ENCODE data around the gene BST2.

The BST2 gene

DNA sequence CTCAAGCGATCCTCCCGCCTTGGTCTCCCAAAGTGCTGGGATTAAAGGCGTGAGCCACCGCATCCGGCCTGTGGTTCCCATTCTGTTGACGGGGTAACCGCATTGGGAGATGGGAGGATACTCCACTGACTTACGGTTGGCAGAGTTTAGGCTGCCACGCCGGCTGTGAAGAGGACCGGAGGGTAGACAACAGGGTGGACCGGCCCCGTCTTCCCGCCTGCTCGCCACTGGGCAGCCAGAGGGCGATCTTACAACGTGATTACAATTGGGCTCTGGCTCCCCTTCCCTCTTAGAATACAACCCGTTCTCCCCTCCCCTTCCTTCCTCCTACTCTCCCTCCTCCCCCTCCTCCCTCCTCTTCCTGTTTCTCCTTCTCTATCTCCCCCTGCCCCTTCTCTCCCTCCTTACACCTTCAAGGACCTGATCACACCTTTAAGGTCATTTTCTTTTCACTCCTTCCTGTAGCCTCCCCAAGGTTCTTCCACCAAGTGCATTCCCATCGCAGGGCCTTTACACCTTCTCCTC, 10.5 kb downstream of the BST2 start:
- no peak overlapping the region for H3K4me3 ChIP-seq (ENCODE audit: low read depth, low read length)
- TF ChIP-seq, protein P1, sequence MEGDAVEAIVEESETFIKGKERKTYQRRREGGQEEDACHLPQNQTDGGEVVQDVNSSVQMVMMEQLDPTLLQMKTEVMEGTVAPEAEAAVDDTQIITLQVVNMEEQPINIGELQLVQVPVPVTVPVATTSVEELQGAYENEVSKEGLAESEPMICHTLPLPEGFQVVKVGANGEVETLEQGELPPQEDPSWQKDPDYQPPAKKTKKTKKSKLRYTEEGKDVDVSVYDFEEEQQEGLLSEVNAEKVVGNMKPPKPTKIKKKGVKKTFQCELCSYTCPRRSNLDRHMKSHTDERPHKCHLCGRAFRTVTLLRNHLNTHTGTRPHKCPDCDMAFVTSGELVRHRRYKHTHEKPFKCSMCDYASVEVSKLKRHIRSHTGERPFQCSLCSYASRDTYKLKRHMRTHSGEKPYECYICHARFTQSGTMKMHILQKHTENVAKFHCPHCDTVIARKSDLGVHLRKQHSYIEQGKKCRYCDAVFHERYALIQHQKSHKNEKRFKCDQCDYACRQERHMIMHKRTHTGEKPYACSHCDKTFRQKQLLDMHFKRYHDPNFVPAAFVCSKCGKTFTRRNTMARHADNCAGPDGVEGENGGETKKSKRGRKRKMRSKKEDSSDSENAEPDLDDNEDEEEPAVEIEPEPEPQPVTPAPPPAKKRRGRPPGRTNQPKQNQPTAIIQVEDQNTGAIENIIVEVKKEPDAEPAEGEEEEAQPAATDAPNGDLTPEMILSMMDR (conservative IDR thresholded peaks at IDR 0.05; ENCODE audit: low read depth, low read length) = peak; percentile 77
- DNase-seq (ENCODE audit: low read depth) = peak; percentile 66

DNA sequence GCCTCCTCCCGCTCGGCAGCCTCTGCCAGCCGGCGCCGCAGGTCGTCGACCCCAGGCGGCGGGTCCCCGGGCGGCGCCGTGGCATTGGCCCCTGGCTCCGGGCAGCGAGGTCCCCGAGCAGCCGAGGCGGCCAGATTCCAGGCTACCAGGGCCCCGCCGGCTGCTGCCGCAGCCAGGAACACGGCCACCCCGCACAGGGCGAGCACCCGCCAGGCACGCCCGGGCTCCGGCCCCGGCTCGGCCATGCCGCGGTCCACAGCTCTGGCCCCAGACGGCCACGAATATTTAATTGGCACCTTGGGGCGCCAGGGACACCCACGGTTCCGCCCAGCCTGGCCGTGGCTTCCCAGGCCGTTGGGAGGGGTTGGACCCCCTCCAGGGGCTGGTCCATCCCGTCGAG, 11.5 kb downstream of the BST2 start, which contains the start of gene CCDC194:
CCDC194 (minus strand) TSS at position 283 of the 400 bp plus-strand sequence; CDS start at position 245, 38 bp downstream.
- no peak within 1 kb of the TSS for H3K4me3 ChIP-seq (ENCODE audit: low read depth, low read length)
- TF ChIP-seq, protein P1 (conservative IDR thresholded peaks at IDR 0.05; ENCODE audit: low read depth, low read length) = no peak
- no peak for DNase-seq (ENCODE audit: low read depth)

- no peak overlapping the region for H3K4me3 ChIP-seq (ENCODE audit: low read depth, low read length)
- TF ChIP-seq, protein P1 (conservative IDR thresholded peaks at IDR 0.05; ENCODE audit: low read depth, low read length) = no peak
- no peak for DNase-seq (ENCODE audit: low read depth)
Measured at GRCh38 chr19:17393002-17393401, 12.4 kb downstream of the BST2 start.

- DNase-seq (ENCODE audit: low read depth) = no peak
- TF ChIP-seq, protein P1 (conservative IDR thresholded peaks at IDR 0.05; ENCODE audit: low read depth, low read length) = no peak
- H3K4me3 ChIP-seq (ENCODE audit: low read depth, low read length) = peak overlapping the region; percentile 46
Measured at GRCh38 chr19:17391371-17392151, 13.9 kb downstream of the BST2 start.

DNA sequence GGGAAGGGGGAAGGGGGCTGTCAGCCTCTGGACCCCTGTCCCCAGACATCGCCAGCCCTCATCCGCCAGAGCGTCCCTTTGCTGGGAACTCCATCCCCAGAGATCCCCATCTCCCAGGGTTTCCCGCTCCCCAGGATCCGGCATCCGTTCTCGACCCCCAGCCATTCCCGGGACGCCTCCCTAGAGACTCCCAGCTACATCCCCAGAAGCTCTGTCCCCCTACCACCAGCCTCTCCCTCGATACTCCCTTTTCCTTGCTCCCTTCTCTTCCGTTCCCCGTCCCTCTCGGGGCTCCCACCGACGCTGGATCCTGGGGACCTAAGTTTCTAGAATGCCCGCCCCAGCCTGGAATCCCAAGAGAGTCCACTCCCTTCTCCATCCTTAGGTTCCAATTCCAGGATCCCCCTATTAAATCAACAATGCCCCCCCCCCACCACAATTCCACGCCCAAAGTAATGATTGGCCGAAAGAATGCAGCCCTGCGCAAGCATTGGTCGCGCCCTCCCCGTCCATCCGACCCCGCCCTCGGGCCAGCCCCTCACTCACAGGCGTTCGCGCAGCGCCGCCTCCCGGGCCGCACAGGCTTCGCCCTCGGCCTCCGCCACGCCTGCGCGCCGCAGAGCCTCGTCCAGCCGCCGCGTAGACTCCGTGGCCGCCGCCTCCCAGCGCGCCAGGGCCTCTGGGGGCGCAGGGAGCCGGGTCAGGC, 14.6 kb downstream of the BST2 start:
- DNase-seq (ENCODE audit: low read depth) = peak; percentile 91
- TF ChIP-seq, protein P1 (conservative IDR thresholded peaks at IDR 0.05; ENCODE audit: low read depth, low read length) = peak; percentile 57
- peak overlapping the region; percentile 63 for H3K4me3 ChIP-seq (ENCODE audit: low read depth, low read length)

DNA sequence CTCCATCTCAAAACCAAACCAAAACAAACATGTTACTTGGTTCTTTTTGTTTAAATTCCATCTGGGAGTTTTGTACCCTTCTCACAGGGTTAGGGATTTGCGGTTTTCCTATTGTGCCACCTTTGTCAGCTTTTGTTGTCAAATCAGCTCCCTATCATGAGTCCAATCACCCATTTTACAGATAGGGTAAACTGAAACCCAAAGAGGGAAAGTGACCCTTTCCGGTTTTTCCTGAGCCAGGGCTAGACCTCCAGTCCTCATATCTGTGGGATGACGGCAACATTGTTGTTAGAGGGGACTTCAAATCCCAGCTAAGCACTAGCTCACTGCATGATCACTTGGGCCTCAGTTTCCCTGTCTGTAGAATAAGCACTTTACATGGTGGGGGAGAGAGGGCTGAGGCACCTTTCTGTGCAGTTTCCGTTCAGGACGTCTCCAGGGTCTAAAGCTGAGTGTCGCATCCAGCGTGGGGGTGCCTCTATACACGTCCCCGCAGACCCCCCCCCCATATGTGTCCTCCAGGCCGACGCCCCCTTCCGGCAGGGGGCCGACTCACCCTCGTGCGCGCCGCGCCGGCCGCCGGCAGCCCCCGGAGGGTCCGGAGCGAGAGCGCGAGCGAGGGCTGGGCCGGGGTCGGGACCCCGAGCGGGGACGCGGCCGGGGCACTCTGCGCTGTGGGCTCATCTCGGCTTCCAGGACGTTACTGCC, 15.3 kb downstream of the BST2 start:
- H3K4me3 ChIP-seq (ENCODE audit: low read depth, low read length) = peak overlapping the region; percentile 63
- DNase-seq (ENCODE audit: low read depth) = no peak
- TF ChIP-seq, protein P1 (conservative IDR thresholded peaks at IDR 0.05; ENCODE audit: low read depth, low read length) = no peak

Measured in choroid plexus epithelial cell (primary cell).